Stimulated activated CD4-positive, alpha-beta T cell treated with anti-CD3 and anti-CD28 coated beads, Interleukin-2, amount 100 ng/mL, for 24 hours (primary cell): ENCODE measurements around the gene PRSS12.

Experiments used
- DNase-seq, 2 donors: peaks; one replicate each; pipeline ENCODE4 v3.0.0-alpha.2; 2020

The PRSS12 gene

DNA sequence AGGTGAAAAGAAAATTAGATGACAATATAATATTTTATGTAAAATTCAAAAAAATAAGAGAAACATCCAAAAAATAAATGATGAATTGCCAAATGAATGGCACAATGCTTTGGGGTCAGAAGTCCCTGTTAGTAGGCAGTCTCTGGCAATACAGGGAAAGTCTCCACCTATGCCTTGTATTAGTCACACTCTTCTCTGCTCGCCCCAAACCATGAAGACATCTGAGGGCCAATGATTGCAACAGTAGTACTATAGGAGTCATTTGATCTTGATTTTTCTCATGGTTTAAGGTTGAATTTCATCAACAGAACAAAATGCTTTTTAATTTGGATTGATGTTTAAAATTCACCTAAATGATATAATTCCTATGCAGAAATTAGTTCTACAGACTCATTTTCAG lies 3.9 kb upstream of the PRSS12 start:
- no peak for DNase-seq

DNA sequence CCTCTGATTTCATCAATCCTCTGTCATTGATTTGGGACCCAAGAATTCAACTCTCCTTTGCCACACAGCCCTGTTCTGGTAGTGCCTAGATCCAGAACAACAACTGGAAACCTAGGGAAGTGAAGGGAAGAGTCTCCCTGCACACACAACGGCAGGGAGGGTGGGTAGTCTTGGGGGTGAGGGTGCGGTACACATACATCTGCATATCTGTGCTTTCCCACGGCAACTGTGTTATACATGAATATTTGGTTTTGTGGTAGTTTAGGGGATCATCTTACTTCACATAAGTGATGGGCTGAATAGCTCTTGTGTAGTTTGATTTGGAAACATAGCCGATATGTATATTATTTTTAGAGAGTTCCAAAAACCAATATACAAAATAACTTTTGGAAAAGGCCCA lies 3.3 kb upstream of the PRSS12 start:
- no peak for DNase-seq

DNA sequence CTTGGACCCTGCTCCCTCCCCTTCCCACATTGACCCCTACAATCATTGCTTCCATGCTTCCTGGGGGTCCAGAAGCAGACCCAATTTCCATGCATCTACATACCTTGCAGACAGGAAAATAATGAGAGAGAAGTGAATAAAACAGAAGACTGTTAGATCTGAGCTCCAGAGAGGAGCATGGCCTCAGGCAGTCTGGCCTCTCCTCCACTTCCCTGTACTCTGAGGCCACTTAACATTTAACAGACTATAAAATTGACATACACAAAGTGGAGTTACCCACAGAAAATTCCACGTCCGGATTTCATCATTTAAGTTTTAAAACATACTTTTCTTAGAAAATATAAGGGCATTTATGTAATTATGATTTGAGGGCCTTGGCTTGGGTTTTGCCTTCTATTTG lies 2.1 kb upstream of the PRSS12 start:
- no peak for DNase-seq

DNA sequence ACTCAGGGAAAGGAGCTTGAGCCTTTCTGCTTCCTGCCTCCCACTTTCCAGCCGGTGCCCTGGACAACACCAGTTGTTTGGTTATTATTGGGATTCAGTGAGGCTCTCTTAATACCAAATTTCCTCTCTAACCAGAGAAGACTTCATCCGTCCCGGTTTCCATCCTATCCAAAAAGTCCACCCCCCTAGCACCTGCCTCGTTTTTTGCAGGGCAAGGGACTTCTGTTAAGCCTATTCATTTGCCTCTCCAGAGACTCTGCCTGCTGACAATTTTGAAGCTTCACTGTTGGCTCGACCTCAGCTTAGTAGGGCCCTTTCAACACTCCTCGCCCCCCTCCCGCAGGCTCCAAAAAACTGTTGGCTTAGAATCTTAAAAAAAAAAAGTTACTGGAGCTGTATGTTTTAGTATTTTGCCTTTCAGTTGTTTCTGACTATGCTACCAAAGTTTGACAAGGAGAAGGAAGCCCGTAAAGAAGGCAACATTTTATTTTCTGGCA lies 779 bp upstream of the PRSS12 start:
- DNase-seq = no peak

DNA sequence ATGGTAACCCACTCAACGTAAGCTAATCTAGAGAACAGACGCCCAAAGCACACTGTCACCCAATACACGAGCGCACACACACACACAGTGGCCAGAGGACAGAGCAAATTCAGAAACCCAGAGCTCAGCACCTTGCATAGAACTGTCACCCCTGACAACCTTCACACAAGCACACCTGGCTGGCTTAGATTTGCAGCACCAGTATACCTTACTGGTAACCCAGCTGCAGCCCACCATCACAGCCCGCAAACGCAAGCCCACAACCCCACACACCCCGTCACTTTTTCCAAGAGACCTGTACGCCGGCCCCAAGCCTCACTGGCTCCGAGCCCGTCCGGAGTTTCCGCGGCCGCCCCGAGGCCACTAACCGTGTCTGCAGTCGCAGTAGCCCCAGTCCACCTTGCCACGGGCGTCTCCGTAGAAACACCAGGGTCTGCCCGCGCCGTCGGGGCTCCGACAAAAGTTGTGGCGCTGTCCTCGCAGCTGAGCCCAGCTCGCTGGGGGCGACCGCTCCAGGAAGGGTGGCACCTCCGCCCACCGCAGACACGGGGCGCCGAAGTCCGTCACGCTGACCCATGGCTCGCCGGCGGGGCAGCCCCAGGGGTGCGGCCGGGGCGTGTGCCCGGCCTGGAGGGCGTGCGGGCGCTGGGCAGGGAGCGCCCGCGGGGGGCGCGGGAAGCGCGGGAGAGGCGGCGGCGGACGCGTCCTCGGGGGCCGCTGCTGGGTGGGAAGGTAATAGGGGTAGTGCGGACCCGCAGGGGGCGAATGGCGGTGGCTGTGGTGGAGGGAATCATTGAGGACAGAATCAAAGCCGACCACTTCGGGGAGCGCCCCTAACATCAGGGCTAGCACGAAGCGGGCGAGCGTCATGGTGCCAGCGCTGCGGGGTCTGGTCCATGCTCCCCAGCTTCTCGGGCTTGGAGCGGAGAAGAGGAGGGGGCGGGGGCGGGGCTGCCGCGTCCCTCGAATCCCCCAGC lies 664 bp downstream of the PRSS12 start:
- peak in 1 of 2 donors; percentile 5 for DNase-seq

DNA sequence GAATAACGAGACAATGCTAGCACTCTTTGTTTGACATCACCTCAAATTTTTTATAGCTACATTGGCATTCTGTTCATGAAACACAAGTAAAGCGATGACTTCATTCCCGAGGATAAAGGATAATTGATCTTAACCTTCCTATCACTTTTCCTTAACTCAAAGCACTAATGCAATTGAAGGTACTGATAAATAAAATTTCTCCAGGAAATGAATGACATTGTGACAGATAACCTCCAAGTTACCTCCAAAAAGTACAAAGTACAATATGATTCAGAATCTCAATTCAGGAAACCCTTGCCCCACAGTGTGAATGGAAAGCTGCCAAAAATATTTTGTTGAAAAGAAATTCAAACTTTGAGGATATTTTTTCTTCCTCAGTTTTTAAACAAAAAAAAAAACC lies 1.8 kb downstream of the PRSS12 start:
- DNase-seq = no peak

DNA sequence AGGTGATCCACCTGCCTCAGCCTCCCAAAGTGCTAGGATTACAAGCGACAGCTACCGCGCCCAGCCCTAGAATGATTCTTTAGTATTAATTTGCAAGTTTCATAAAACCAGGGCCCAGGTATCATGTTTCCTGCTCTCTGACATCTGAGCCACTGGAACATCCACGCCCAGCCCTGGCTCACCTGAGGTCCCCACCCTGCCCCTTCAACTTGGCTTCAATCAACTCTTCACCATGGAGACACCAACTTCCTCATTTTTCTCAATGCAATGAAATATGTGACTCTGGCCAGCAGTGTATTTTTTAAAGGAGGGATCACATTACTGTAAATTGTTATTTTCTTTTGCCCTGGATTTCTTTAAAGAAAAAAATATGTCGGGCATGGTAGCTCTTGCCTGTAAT lies 3.9 kb downstream of the PRSS12 start:
- DNase-seq = no peak

DNA sequence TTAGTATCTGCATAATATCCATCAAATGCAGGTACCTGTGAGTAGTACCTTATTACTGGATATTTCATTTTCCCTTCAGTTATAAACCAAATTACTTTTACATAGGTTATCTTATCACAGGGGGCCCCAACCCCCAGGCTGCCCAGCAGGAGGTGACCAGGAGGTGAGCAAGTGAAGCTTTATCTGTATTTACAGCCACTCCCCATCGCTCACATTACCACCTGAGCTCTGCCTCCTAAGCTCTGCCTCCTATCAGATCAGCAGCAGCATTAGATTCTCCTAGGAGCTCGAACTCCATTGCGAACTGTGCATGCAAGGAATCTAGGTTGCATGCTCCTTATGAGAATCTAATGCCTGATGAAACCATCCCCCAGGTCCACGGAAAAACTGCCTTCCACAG lies 6.3 kb downstream of the PRSS12 start:
- DNase-seq = no peak

DNA sequence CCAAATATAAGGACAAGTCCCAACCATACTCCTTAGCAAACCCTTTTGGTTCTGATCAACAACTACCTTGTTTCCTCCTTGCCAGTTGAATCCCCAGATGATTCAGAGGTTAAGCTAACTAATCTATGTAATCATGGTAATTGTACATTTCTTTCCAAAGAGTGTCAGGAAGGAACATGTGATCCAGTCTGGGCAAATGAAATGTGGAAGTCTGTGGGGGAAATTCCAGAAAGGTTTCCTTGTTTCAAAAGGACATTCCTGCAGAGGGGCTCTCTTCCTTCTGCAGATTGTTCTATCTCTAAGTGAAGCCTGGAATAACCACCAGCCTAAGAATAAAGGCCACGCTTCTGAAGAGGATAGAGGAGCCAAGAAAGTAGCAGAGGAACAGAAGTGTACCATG lies 7.0 kb downstream of the PRSS12 start:
- no peak for DNase-seq

DNA sequence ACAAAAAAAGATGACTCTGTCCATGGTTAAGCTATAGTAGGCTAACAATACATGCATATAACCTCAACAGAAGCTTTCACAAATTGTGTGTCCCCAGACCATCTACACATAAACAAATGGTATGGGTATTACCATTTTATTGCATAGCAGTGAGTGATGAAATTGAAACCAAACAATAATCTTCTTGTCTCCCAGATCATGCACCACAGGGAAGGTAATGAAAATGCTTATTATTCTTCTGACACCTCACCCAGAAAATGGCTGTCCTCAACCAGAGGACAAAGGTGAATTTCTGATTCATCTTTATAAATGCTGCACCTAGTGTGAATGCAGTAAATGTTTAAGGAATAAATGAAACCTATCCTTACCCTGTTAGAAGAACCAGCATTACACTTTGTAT lies 8.0 kb downstream of the PRSS12 start:
- DNase-seq = no peak

DNA sequence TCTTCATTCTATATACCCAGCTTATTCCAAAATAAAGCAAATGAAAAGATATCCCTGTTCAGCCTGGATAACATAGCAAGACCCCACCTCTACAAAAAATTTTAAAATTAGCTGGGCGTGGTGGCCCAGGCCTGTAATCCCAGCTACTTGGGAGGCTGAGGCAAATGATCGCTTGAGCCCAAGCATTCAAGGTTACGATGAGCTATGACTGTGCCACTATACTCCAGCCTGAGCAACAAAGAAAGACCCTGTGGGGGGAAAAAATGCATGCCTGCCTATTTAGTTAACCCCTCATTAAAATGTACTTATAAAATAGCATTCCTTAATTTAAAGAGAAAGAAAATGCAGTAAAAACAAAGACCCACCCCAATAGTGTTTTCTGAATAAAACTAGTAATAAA lies 9.3 kb downstream of the PRSS12 start:
- no peak for DNase-seq

DNA sequence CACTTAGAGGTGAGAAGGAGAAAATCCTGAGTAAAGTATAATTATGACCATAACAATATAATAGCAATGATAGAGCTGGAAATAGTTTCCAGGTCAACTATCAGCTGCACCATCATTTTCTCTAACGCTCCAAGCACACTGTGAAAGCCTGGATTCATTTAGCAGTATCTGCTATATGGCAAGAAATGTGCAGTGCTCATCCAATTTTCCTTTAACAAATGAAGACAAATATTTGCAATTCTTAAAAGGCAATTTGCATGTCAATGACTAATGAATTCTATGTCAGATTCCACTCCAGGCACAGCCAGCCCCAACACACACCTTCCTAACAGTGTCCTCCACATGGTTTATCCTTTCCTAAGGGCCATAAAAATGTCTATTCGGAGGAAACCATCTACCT lies 12.7 kb downstream of the PRSS12 start:
- no peak for DNase-seq

DNA sequence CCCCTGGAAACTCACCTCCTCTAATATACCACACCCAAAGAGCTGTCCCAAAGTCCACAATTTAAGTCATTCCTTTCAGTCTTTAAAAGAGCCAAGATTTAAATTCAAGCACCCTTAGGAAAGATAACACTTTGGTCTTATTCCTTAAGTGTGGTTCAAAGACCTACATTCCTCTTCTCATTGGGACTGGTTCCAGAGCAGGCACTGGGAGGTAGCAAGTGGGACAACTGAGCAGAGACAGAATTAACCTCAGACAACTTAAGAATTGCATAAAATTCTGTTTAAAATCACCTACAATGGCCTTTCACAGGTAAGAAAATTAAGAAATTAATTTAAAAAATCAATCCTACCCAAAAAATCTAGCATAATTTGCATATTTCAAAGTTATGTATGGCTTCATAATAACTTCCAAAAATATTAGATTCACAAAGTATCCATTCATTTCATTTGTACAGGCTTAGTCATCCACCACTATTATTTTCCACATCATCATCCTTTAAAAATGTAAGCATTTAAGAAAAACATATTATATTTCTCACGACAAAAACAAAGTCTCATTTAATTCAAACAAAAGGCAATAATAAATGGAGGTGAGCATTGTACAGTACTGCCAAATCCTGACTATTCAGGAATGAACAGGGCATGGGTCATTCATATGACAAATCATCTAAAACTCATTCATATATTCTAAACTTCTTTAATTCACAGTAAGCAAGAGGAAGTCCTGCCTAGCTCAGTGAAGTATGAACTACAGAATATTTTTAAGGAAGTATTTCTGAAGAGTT lies 13.6 kb downstream of the PRSS12 start:
- no peak for DNase-seq

DNA sequence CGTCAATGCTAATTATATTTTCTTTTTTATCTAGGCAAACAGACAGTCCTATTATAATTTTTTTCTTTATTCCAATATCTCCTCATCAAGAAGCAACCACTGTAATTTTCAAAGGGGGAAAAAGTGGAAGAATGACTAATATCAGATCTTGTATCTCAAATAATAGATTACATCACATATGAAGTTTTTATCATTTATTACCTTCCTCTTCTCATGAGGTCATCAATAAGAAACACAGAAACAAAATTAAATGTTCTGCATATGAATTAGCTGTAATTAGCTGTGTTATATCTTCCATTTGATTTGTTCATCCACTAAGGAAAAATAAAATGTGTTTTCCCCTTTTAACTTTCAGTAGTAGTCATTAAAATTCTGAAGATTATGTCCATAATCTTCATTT lies 14.3 kb downstream of the PRSS12 start:
- DNase-seq = no peak

DNA sequence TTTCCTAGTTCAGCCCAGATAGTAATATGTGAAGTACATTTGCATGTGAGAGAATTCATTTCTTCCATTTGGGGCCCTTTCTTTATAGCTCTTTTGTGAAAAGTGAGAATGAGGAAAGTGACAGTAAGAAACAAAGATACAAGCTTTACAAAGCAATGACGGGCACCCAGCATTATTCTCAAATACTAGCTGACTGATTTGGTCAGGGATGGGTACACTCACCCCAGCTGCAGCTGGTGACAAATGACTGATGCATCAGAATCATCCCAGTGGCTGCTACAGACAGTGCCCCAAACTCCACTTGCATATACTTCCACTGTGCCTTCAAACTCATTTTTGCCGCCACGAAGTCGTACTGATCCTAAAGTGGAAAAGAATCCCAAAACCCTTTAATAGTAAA lies 14.8 kb downstream of the PRSS12 start:
- DNase-seq = no peak

DNA sequence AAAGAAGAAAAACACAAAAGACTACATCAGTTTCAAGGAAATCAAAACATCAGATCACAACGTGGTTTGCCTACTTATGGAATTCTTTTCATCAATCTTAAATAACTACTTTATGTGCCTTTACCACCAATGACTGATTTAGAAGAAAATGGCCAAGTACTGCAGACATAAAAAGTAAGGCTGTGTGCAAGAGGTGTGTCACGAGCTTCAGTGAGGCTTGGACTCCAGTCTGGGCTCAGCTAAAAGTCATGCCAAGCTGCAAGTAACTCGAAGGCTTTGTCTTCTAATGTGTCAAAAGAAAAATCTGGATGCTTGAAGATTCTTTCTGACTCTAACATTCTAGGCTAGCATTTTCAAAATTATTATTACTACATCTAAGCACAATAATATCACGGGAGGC lies 17.0 kb downstream of the PRSS12 start:
- no peak for DNase-seq

DNA sequence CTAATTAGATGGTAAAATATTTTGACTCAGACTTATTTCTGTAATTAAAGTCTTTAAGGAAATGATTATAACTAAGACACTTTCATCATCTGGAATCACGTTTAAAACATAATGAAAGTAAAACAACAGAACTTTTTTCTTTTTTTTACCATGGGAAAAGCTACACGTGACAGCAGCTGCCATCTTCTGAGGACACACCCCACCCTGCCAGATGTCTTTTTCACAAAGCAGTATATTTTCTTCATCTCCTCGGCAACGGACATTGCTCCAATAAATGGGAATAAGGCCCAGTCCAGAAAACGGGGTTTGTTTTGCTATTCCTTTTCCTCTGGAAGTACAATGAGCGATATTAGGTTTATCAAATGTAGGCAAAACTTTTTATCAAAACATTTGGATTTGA lies 17.5 kb downstream of the PRSS12 start:
- DNase-seq = no peak

DNA sequence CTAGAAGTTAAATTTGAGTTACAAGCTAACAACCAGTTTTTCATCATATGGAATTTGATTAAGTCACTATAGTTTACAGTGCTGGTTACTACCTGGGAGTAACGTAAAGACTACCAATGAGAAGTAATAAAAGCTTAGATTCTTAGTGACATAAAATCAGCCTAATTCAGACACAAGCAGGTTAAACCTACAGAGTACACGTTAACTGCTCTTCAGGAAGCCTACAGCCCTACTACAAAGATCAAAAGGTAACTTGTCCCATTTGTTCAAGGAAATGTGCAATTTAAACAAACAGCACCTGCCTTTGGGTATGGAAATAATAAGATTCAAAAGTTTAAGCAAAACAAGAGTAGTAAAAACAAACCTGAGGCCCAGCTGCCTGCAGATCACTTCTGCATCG lies 21.5 kb downstream of the PRSS12 start:
- DNase-seq = no peak

DNA sequence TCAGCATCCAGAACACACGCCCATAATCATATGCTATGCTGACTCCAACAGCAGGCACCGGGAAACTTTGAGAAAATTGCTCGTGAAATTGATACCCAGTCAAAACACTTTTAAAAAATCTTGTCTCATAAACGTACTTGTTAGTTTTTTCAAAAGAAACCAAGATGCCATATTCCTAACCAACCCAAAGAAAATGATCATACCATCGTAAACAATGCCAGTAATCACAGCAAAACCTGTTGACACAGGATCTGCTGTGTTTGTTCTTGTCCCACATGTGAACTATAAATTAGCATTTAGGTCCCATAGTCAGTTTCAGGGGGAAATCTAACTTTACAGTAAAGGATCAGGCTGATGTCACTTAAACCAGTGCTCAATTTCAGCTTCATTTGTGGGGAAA lies 23.0 kb downstream of the PRSS12 start:
- DNase-seq = no peak

DNA sequence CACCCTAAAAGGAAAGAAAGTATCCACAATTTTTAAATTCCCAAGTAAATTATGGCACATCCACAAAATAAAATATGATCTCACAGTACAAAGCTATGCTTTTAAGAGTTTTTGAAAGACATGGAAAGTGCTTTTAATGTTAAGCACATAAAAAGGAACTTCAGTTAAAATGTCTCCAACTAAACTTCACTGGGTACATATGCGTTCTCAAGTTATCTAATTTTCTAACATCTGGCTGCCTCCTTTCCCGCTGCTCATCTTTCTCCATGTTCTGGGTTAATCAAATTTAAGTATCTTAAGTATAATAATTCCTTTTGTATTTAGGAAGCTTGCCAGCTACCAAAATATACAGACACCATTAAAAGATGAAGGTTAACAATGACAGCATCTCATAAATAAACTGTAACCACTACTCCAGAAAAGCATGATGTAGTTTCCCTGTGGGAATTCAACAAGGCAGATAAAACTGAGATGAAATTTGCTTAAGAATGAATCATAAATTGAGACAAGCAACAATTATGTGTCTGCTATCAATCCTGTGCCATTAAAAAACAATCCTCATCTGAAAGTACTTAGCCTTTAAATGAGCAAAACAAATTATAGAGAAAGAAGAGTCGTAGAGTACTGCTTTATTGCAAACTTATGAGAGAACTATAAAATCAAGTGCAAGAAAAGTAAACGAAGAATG lies 25.1 kb downstream of the PRSS12 start:
- DNase-seq = no peak

DNA sequence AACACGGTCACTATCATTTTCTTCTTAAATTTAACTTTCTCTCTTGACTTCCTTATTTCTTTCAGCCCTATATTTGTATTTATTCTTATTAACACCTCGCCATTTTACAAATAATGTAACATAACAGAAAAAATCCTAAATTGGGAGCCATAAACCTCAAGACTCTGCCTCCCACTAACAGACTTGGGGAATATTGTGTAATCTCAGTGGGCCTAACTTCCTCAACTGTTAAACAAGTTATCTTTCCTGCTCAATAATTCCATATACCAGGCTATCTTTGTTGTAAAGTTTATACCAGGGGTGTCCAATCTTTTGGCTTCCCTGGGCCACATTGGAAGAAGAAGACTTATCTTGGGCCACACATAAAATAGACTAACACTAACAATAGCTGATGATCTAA lies 26.2 kb downstream of the PRSS12 start:
- DNase-seq = no peak

DNA sequence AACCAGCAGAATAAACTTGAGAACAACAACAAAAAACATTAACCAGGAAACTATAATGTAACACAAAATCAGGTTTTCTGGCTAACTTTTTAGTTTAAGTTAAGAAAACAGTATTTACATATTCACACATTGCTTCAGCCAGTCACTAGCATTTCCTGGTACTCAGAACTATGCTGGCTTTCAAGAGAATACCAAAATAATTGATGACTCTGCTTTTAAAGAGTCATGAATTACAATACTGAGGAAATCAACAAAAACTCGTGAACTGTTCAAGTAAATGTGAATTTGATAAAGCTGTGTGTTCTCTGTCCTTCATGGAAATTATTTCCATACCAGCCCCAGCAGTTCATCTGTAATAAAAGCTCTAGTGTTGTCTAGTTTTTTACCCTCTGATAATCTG lies 27.4 kb downstream of the PRSS12 start:
- no peak for DNase-seq

DNA sequence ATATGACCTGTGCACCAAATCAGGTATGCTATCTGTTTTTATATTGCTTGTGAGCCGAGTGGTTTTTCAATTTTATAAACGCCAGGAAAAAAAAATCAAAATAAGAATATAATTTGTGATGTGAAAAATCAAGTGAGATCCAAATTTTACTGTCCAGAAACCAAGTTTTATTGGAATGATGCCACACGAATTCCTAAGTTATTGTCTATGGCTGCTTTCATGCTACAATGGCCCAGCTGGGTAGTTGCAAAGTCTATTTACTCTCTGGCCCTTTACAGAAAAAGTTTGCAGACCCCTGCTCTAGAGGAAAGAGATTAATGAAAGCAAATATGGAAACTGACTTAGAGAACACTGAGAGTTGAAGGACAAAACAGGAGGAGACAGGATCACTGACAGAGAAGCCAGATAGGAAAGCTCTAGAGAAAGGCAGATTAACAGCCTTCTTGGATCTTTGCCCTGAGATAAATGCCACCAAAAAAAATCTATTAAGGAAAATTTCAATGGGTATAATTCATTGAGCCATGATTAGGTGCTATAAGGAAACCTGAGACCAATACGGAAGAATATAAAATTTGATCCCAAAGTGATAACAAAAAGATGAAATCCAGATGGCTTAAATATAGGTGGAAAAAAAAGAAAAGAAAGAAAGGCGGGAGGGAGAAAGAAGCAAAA lies 29.8 kb downstream of the PRSS12 start:
- no peak for DNase-seq
